Ovary (tissue), 3 donors: ENCODE data around the gene CCNQ.

Experiments used
- EP300 ChIP-seq: sonication (generic); formaldehyde crosslinking; IDR thresholded peaks from one replicate; pipeline ENCODE4 v1.6.1; 2017; ENCODE audit warnings: antibody characterized with exemption
- POLR2A ChIP-seq: fragments of 450-650 bp; IDR thresholded peaks from one replicate; pipeline ENCODE4 v1.6.1; 2017; ENCODE audit warnings: antibody characterized with exemption, mild to moderate bottlenecking, moderate library complexity
- TF ChIP-seq, protein P1 (sequence below), 3 donors: fragments of 450-650 bp in 2 of 3; fragments of 200-600 bp in 1 of 3; IDR thresholded peaks; one replicate each; pipeline versions ENCODE4 v1.5.1 to v1.8.0; 2016 to 2022; ENCODE audit warnings: antibody characterized with exemption in 3 of 3, mild to moderate bottlenecking in 1 of 3
- donor health status: DM: no; HTN: no; CAD: no.

DNA sequence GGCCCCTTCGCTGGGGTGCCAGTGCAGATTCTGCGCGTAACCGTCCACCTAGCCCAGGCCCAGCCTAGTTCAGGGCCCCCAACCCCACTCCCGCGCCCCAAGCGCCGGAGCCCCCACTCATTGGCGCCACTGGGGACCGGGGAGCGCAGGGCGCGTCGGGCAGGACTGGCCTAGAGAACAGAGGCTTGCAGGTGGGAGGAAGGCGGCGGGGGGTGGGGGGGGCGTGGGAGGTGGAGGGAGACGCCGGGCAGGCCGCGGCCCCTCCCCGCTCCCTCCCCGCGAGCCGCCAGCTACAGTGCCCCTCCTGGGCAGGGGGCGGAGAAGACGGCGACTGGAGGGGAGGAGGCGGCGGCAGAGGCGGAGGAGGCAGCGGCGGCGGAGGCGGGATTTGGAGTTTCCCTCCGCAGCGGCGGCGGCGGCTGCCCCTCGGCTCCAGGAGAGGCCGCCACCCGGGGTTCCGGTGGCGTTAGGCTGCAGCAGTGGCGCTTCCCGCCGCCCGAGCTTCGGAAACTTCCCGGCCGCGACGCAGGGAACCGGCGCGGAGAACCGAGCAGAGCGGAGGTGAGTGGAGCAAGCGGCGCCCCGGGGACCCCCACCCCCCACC is 43.2 kb upstream of the CCNQ start:
- TF ChIP-seq, protein P1, sequence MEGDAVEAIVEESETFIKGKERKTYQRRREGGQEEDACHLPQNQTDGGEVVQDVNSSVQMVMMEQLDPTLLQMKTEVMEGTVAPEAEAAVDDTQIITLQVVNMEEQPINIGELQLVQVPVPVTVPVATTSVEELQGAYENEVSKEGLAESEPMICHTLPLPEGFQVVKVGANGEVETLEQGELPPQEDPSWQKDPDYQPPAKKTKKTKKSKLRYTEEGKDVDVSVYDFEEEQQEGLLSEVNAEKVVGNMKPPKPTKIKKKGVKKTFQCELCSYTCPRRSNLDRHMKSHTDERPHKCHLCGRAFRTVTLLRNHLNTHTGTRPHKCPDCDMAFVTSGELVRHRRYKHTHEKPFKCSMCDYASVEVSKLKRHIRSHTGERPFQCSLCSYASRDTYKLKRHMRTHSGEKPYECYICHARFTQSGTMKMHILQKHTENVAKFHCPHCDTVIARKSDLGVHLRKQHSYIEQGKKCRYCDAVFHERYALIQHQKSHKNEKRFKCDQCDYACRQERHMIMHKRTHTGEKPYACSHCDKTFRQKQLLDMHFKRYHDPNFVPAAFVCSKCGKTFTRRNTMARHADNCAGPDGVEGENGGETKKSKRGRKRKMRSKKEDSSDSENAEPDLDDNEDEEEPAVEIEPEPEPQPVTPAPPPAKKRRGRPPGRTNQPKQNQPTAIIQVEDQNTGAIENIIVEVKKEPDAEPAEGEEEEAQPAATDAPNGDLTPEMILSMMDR (IDR thresholded peaks at IDR 0.05) = no peak
- TF ChIP-seq EP300 (no peak), POLR2A (no peak)
